GM23338 (cell line): ENCODE data around the gene TENT5A. TPM values are rescaled to one million over a fixed set of nuclear protein-coding genes. Genes with fewer than 3 reads are reported as not detected.

Source experiments
- ATAC-seq: fragments of 200-7000 bp; cut with Tn5 transposase; 3 replicates; pipeline ENCODE4 v1.9.1; 2020
- DNase-seq: peaks from one replicate; pipeline ENCODE4 v3.0.0-alpha.2; 2015; ENCODE audit warnings: low spot score
- H2AFZ ChIP-seq: fragments of 200-600 bp; sonication (generic); 2 replicates; pipeline ENCODE4 v1.8.0; 2016; ENCODE audit warnings: antibody characterized with exemption, mild to moderate bottlenecking, moderate library complexity
- H3F3A ChIP-seq: fragments of 200-600 bp; sonication (generic); replicated peaks from 2 replicates; pipeline ENCODE4 v1.8.0; 2017; ENCODE audit warnings: antibody characterized with exemption, mixed run types, low read depth
- H3K27ac ChIP-seq: fragments of 200-600 bp; sonication (generic); 2 replicates; pipeline ENCODE4 v1.6.1; 2016; ENCODE audit warnings: low read depth
- H3K27me3 ChIP-seq: fragments of 200-600 bp; sonication (generic); 2 replicates; pipeline ENCODE4 v1.8.0; 2016; ENCODE audit warnings: mild to moderate bottlenecking, mixed run types, moderate library complexity; ENCODE audit not compliant: insufficient read depth
- H3K36me3 ChIP-seq: fragments of 200-600 bp; sonication (generic); 2 replicates; pipeline ENCODE4 v1.8.0; 2016; ENCODE audit warnings: mild to moderate bottlenecking; ENCODE audit not compliant: insufficient read depth
- H3K4me1 ChIP-seq: fragments of 200-600 bp; sonication (generic); 2 replicates; pipeline ENCODE4 v1.8.0; 2016; ENCODE audit warnings: mild to moderate bottlenecking, moderate library complexity; ENCODE audit not compliant: insufficient read depth
- H3K4me2 ChIP-seq: fragments of 200-600 bp; sonication (generic); 2 replicates; pipeline ENCODE4 v1.7.1; 2017; ENCODE audit warnings: mixed run types
- H3K4me3 ChIP-seq: fragments of 200-600 bp; sonication (generic); 2 replicates; pipeline ENCODE4 v1.6.1; 2016; ENCODE audit warnings: mixed run types
- H3K79me2 ChIP-seq: fragments of 200-600 bp; sonication (generic); replicated peaks from 2 replicates; pipeline ENCODE4 v1.8.0; 2017; ENCODE audit warnings: mild to moderate bottlenecking; ENCODE audit not compliant: insufficient read depth
- H3K9me2 ChIP-seq: fragments of 200-600 bp; sonication (generic); 2 replicates; pipeline ENCODE4 v1.8.0; 2017; ENCODE audit not compliant: insufficient read depth
- H4K20me1 ChIP-seq: fragments of 200-600 bp; sonication (generic); replicated peaks from 2 replicates; pipeline ENCODE4 v1.8.0; 2017; ENCODE audit warnings: mild to moderate bottlenecking; ENCODE audit not compliant: insufficient read depth
- H3K27ac Mint-ChIP-seq: 2 replicates; pipeline ENCODE4 v1.8.0; 2020; ENCODE audit warnings: inconsistent platforms, mild to moderate bottlenecking, moderate library complexity, mixed read lengths
- H3K27me3 Mint-ChIP-seq: 3 replicates; pipeline ENCODE4 v1.8.0; 2022; ENCODE audit warnings: low read depth, mild to moderate bottlenecking, moderate library complexity, mixed read lengths, inconsistent platforms; ENCODE audit not compliant: insufficient read depth, poor library complexity
- H3K36me3 Mint-ChIP-seq: 3 replicates; pipeline ENCODE4 v1.8.0; 2021; ENCODE audit warnings: low read depth, mild to moderate bottlenecking, inconsistent platforms, moderate library complexity, mixed read lengths
- H3K4me1 Mint-ChIP-seq: 3 replicates; pipeline ENCODE4 v1.8.0; 2020; ENCODE audit warnings: mild to moderate bottlenecking, inconsistent platforms, mixed read lengths
- H3K4me3 Mint-ChIP-seq: 3 replicates; pipeline ENCODE4 v1.8.0; 2021; ENCODE audit warnings: moderate library complexity, mild to moderate bottlenecking, inconsistent platforms, mixed read lengths
- H3K9me3 Mint-ChIP-seq: 3 replicates; pipeline ENCODE4 v1.8.0; 2020; ENCODE audit warnings: moderate library complexity, mild to moderate bottlenecking, inconsistent platforms, mixed read lengths
- CREB1 ChIP-seq: fragments of 250-450 bp; sonication (Bioruptor Pico); IDR thresholded peaks from 2 replicates; pipeline ENCODE4 v1.5.0; 2020; ENCODE audit warnings: low read depth, mild to moderate bottlenecking, moderate library complexity
- EZH2 ChIP-seq: fragments of 200-600 bp; sonication (generic); IDR thresholded peaks from one replicate; pipeline ENCODE4 v1.8.0; 2017; ENCODE audit warnings: antibody characterized with exemption, mild to moderate bottlenecking, low read depth; ENCODE audit not compliant: unreplicated experiment
- JUNB ChIP-seq: IDR thresholded peaks from one replicate; pipeline ENCODE4 v1.6.1; 2016; ENCODE audit warnings: antibody characterized with exemption; ENCODE audit not compliant: unreplicated experiment
- POLR2AphosphoS5 ChIP-seq: IDR thresholded peaks from 2 replicates; pipeline ENCODE4 v1.6.1; 2016; ENCODE audit warnings: antibody characterized with exemption, low read depth
- STAT1 ChIP-seq: IDR thresholded peaks from one replicate; pipeline ENCODE4 v1.6.1; 2016; ENCODE audit warnings: antibody characterized with exemption; ENCODE audit not compliant: unreplicated experiment
- ZNF114 ChIP-seq: fragments of 250-450 bp; sonication (Bioruptor Pico); IDR thresholded peaks from 2 replicates; pipeline ENCODE4 v1.5.0; 2020; ENCODE audit warnings: mild to moderate bottlenecking, moderate library complexity
- ZNF331 ChIP-seq: fragments of 250-450 bp; sonication (Bioruptor Pico); IDR thresholded peaks from 2 replicates; pipeline ENCODE4 v1.5.0; 2020; ENCODE audit warnings: low read depth, mild to moderate bottlenecking, moderate library complexity
- polyA plus RNA-seq: library from polyadenylated mRNA; unstranded; fragments of >200 nt; fragmentation: Nextera tagmentation; extraction: Ambion mirVana; gene quantifications from 2 replicates; pipeline ENCODE4 v1.2.1, GENCODE V29; 2016
- total RNA-seq: library from RNA; depleted of rRNA; stranded (reverse); fragments of >200 nt; shearing (Covaris generic); gene quantifications from 2 replicates; pipeline ENCODE4 v1.2.3, GENCODE V29; 2014
- TF ChIP-seq, protein P1 (sequence below): IDR thresholded peaks from one replicate; pipeline ENCODE4 v1.6.1; 2018; ENCODE audit warnings: antibody characterized with exemption; ENCODE audit not compliant: unreplicated experiment
- TF ChIP-seq, protein P2 (sequence below): IDR thresholded peaks from 2 replicates; pipeline ENCODE4 v1.6.1; 2016; ENCODE audit warnings: antibody characterized with exemption
- TF ChIP-seq, protein P3 (sequence below), 2 experiments: fragments of 200-600 bp in 1 of 2; sonication (generic) in 1 of 2; conservative IDR thresholded peaks; 2 replicates each; pipeline versions ENCODE4 v1.5.1 to v1.6.1; 2016 to 2017; ENCODE audit warnings: antibody characterized with exemption in 2 of 2, low read depth in 2 of 2, mild to moderate bottlenecking in 2 of 2, moderate library complexity in 1 of 2

Gene TENT5A
- total and polyA plus RNA-seq, 2 experiments from 2014 or later = 3.8 to 4.7 TPM

DNA sequence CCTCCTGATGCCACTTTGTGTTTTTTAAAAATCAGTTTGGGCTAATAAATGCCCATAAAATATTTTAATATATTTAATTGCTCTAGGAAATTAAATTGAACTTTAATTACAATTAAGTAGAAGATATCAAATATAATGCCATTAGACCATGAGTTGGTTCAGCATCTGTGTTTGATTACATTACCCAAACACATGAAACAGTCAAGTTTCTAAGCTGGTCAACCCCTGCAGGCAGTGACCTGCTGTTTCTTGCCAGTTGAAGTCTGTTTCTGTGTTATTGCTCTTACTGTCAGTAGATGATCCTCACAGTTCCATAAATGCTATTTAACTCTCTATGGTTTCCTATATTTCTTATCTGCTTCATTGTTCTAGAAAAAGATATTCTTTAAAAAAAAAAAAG, 9.7 kb upstream of the TENT5A start (continued):
- TF ChIP-seq, protein P1, sequence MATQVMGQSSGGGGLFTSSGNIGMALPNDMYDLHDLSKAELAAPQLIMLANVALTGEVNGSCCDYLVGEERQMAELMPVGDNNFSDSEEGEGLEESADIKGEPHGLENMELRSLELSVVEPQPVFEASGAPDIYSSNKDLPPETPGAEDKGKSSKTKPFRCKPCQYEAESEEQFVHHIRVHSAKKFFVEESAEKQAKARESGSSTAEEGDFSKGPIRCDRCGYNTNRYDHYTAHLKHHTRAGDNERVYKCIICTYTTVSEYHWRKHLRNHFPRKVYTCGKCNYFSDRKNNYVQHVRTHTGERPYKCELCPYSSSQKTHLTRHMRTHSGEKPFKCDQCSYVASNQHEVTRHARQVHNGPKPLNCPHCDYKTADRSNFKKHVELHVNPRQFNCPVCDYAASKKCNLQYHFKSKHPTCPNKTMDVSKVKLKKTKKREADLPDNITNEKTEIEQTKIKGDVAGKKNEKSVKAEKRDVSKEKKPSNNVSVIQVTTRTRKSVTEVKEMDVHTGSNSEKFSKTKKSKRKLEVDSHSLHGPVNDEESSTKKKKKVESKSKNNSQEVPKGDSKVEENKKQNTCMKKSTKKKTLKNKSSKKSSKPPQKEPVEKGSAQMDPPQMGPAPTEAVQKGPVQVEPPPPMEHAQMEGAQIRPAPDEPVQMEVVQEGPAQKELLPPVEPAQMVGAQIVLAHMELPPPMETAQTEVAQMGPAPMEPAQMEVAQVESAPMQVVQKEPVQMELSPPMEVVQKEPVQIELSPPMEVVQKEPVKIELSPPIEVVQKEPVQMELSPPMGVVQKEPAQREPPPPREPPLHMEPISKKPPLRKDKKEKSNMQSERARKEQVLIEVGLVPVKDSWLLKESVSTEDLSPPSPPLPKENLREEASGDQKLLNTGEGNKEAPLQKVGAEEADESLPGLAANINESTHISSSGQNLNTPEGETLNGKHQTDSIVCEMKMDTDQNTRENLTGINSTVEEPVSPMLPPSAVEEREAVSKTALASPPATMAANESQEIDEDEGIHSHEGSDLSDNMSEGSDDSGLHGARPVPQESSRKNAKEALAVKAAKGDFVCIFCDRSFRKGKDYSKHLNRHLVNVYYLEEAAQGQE = no peak
- TF ChIP-seq JUNB (no peak), ZNF114 (CRISPR knock-in tag) (no peak), CREB1 (CRISPR knock-in tag) (no peak), STAT1 (no peak), EZH2 (no peak), ZNF331 (no peak)
- TF ChIP-seq, protein P2, sequence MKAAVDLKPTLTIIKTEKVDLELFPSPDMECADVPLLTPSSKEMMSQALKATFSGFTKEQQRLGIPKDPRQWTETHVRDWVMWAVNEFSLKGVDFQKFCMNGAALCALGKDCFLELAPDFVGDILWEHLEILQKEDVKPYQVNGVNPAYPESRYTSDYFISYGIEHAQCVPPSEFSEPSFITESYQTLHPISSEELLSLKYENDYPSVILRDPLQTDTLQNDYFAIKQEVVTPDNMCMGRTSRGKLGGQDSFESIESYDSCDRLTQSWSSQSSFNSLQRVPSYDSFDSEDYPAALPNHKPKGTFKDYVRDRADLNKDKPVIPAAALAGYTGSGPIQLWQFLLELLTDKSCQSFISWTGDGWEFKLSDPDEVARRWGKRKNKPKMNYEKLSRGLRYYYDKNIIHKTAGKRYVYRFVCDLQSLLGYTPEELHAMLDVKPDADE = no peak
- TF ChIP-seq, protein P3, sequence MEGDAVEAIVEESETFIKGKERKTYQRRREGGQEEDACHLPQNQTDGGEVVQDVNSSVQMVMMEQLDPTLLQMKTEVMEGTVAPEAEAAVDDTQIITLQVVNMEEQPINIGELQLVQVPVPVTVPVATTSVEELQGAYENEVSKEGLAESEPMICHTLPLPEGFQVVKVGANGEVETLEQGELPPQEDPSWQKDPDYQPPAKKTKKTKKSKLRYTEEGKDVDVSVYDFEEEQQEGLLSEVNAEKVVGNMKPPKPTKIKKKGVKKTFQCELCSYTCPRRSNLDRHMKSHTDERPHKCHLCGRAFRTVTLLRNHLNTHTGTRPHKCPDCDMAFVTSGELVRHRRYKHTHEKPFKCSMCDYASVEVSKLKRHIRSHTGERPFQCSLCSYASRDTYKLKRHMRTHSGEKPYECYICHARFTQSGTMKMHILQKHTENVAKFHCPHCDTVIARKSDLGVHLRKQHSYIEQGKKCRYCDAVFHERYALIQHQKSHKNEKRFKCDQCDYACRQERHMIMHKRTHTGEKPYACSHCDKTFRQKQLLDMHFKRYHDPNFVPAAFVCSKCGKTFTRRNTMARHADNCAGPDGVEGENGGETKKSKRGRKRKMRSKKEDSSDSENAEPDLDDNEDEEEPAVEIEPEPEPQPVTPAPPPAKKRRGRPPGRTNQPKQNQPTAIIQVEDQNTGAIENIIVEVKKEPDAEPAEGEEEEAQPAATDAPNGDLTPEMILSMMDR (conservative IDR thresholded peaks at IDR 0.05; ENCODE audit: low read depth in 2 of 2) = no peak

DNA sequence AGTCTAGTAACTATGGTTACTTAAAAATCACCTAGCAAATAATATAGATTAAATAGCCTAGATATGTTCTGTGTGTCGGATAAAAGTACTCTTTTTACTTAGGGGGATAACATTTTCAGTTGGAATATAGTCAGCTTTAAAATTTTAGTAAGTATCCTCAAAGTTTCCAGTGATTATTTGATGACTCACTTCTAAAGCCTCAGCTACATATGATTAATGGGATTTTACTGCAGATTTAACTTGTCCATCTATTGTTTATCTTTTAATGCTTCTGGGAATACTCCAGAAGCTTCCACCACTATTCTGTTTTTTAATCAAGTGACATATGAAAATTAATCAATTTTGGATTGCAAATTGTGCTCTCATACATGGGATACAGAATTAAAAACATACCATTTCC, 8.7 kb upstream of the TENT5A start:
- Histone ChIP-seq H3K27me3 (no peaks in the 10 kb centered on the region), H3K36me3 (no peaks in the 10 kb centered on the region), H3K4me3 (no peak overlapping the region), H3K4me2 (no peak overlapping the region), H2AFZ (no peak overlapping the region), H3K27ac (no peak overlapping the region), H3K79me2 (no peaks in the 10 kb centered on the region), H3K4me1 (peaks cover 10% of the 10 kb centered on the region), H4K20me1 (no peaks in the 10 kb centered on the region), H3K9me2 (peaks cover 5% of the 10 kb centered on the region; the same call in 1 of the 2 replicates), H3F3A (no peaks in the 10 kb centered on the region)
- Mint-ChIP-seq H3K4me3 (no peak overlapping the region), H3K27me3 (no peaks in the 10 kb centered on the region), H3K36me3 (no peaks in the 10 kb centered on the region), H3K9me3 (no peaks in the 10 kb centered on the region; the same call in 2 of the 3 replicates), H3K27ac (no peak overlapping the region), H3K4me1 (peaks cover 14% of the 10 kb centered on the region)
- ATAC-seq = no peak
- no peak for DNase-seq
- TF ChIP-seq CREB1 (CRISPR knock-in tag) (no peak), JUNB (no peak), EZH2 (no peak), STAT1 (no peak), ZNF114 (CRISPR knock-in tag) (no peak), ZNF331 (no peak), POLR2AphosphoS5 (no peak)
- TF ChIP-seq, protein P2 = no peak
